ENCODE data around the gene NCK1. TPM values are rescaled to one million over a fixed set of nuclear protein-coding genes. Genes with fewer than 3 reads are reported as not detected.
A peak's percentile ranks its signal among the peaks of the same experiment; 100 is the strongest.
"Not testable (repeated sequence)": the region's sequence is repeated elsewhere in the genome, so short reads cannot be mapped to it uniquely, and the experiment has no call there.

The NCK1 gene
- total RNA-seq, 2 experiments from 2014 or later, result 24.9 to 38.1 TPM

DNA sequence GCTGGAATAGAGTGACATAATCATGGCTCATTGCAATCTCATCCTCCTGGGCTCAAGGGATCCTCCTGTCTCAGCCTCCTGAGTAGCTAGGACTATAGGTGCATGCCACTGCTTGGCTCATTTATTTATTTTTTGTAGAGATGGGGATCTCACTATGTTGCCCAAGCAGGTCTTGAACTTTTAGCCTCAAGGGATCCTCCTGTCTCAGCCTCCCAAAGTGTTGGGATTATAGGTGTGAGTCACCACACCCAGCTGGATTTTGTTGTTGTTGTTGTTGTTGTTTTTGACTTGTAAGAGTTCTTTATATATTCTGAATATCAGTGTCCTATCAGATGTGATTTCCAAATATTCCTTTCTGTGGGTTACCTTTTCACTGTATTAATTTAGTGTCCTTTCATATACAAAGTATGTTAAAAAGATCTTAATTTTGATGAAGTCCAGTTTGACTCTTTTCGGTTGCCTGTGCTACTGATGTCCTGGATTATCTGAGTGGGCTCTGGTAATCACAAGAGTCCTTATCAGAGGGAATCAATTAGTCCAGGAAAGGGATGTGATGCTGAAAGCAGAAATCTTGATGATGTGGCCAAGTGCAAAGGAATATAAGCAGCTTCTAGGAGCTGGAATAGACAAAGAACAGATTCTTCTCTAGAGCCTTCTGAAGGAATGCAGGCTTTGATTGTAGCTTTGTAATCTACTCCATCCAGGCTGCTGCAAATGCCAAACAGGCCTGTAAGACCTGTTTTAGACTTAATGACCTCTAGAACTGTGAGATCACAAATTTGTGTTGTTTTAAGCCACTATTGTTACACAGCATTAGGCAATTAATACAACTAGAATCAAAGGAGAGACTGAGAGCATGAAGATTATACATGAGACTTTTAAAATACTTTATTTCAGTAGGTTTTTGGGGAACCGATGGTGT lies 30.2 kb downstream of the NCK1 start:
- no TSS peak for BruUV-seq (replicated peaks)
- H3K79me2 ChIP-seq (ENCODE audit: insufficient read depth, low read depth, low read length), result peaks cover 97% of the 10 kb centered on the region
- no peak overlapping the region for H2AFZ ChIP-seq (ENCODE audit: low read length)
- peaks cover 70% of the 10 kb centered on the region for H3K36me3 ChIP-seq (ENCODE audit: insufficient read depth, low read length)
- TF ChIP-seq CTCF (conservative IDR thresholded peaks at IDR 0.05; ENCODE audit: low read length) (no peak), EZH2phosphoT487 (IDR thresholded peaks at IDR 0.05; ENCODE audit: borderline replicate concordance, low read depth, low read length) (no peak)
- H3K9me3 ChIP-seq (ENCODE audit: low read length), result peaks cover 36% of the 10 kb centered on the region; the same call in 1 of the 2 replicates
- CTCF ChIA-PET (ENCODE audit: unreplicated experiment), result no interaction called here
- H3K4me2 ChIP-seq (ENCODE audit: low read length), result peak overlapping the region; percentile 50
- POLR2A ChIA-PET, result interaction anchor here (1.0 kb wide), 1 partner anchor 30 kb away, joined by 3 read pairs; the partner anchor contains the start of gene NCK1
- DNase-seq (ENCODE audit: low spot score), result no peak
- no peaks in the 10 kb centered on the region for H3K9me2 ChIP-seq (ENCODE audit: insufficient read depth, low read length)
- no peak overlapping the region for H3K4me3 ChIP-seq (ENCODE audit: low read depth, low read length, poor library complexity, severe bottlenecking)
- H4K20me1 ChIP-seq (ENCODE audit: insufficient read depth, low read length), result no peaks in the 10 kb centered on the region
- peak overlapping the region; percentile 16 for H3K27ac ChIP-seq (ENCODE audit: low read depth, low read length, poor library complexity, severe bottlenecking)
- intact Hi-C loops (cut with micrococcal nuclease; ENCODE audit: unreplicated experiment), result no loop called here
- H3K4me1 ChIP-seq (ENCODE audit: insufficient read depth, low read length, poor library complexity, severe bottlenecking), result peaks cover 38% of the 10 kb centered on the region

- peaks cover 50% of the 10 kb centered on the region for H3K4me1 ChIP-seq (ENCODE audit: insufficient read depth, low read length, poor library complexity, severe bottlenecking)
- peaks cover 36% of the 10 kb centered on the region; the same call in 1 of the 2 replicates for H3K9me3 ChIP-seq (ENCODE audit: low read length)
- TF ChIP-seq CTCF (conservative IDR thresholded peaks at IDR 0.05; ENCODE audit: low read length) (no peak), EZH2phosphoT487 (IDR thresholded peaks at IDR 0.05; ENCODE audit: borderline replicate concordance, low read depth, low read length) (no peak)
- intact Hi-C loops (cut with micrococcal nuclease; ENCODE audit: unreplicated experiment), result no loop called here
- DNase-seq (ENCODE audit: low spot score), result no peak
- BruUV-seq (replicated peaks), result no TSS peak
- H3K4me2 ChIP-seq (ENCODE audit: low read length), result peak overlapping the region; percentile 50
- no peak overlapping the region for H3K27ac ChIP-seq (ENCODE audit: low read depth, low read length, poor library complexity, severe bottlenecking)
- no peak overlapping the region for H2AFZ ChIP-seq (ENCODE audit: low read length)
- ChIA-PET CTCF (ENCODE audit: unreplicated experiment) (interaction anchor here (0.8 kb wide), 1 partner anchor 33 kb away, joined by 3 read pairs; no protein-coding TSS in a partner anchor), POLR2A (interaction anchor here (1.2 kb wide), 1 partner anchor 9 kb away, joined by 3 read pairs; no protein-coding TSS in a partner anchor)
- no peak overlapping the region for H3K4me3 ChIP-seq (ENCODE audit: low read depth, low read length, poor library complexity, severe bottlenecking)
- peaks cover 97% of the 10 kb centered on the region for H3K79me2 ChIP-seq (ENCODE audit: insufficient read depth, low read depth, low read length)
- no peaks in the 10 kb centered on the region for H3K9me2 ChIP-seq (ENCODE audit: insufficient read depth, low read length)
- H4K20me1 ChIP-seq (ENCODE audit: insufficient read depth, low read length), result no peaks in the 10 kb centered on the region; the same call in 1 of the 2 replicates
- H3K36me3 ChIP-seq (ENCODE audit: insufficient read depth, low read length), result peaks cover 72% of the 10 kb centered on the region
Observed at GRCh38 chr3:136893848-136894443, 31.9 kb downstream of the NCK1 start.

GRCh38 chr3:136897171-136897570 lies 35.2 kb downstream of the NCK1 start:
- H2AFZ ChIP-seq (ENCODE audit: low read length); DNase-seq (ENCODE audit: low spot score); H3K4me3 ChIP-seq (ENCODE audit: low read depth, low read length, poor library complexity, severe bottlenecking); intact Hi-C loops (cut with micrococcal nuclease; ENCODE audit: unreplicated experiment); H4K20me1 ChIP-seq (ENCODE audit: insufficient read depth, low read length); H3K9me2 ChIP-seq (ENCODE audit: insufficient read depth, low read length); BruUV-seq (replicated peaks): not testable (repeated sequence)
- H3K27ac ChIP-seq (ENCODE audit: low read depth, low read length, poor library complexity, severe bottlenecking), result peak overlapping the region; percentile 57
- peaks cover 43% of the 10 kb centered on the region for H3K9me3 ChIP-seq (ENCODE audit: low read length)
- peaks cover 100% of the 10 kb centered on the region for H3K79me2 ChIP-seq (ENCODE audit: insufficient read depth, low read depth, low read length)
- CTCF ChIA-PET (ENCODE audit: unreplicated experiment), result interaction anchor here (0.6 kb wide), 1 partner anchor 145 kb away, joined by 3 read pairs; the partner anchor contains the start of gene STAG1
- POLR2A ChIA-PET, result interaction anchor here (0.6 to 4.5 kb wide), 8 partner anchors 9 to 177 kb away, joined by 3 to 23 read pairs (median 4); partner anchors contain the start of gene NCK1
- peaks cover 82% of the 10 kb centered on the region for H3K4me1 ChIP-seq (ENCODE audit: insufficient read depth, low read length, poor library complexity, severe bottlenecking)
- H3K4me2 ChIP-seq (ENCODE audit: low read length), result peak overlapping the region; percentile 31
- H3K36me3 ChIP-seq (ENCODE audit: insufficient read depth, low read length), result peaks cover 63% of the 10 kb centered on the region

Measured in OCI-LY7 (cell line).